ENCODE results near the gene MON1A. TPM values are rescaled to one million over a fixed set of nuclear protein-coding genes. Genes with fewer than 3 reads are reported as not detected.

MON1A gene
- total RNA-seq, 1 donor from 2014 or later: 4.4 TPM

DNA sequence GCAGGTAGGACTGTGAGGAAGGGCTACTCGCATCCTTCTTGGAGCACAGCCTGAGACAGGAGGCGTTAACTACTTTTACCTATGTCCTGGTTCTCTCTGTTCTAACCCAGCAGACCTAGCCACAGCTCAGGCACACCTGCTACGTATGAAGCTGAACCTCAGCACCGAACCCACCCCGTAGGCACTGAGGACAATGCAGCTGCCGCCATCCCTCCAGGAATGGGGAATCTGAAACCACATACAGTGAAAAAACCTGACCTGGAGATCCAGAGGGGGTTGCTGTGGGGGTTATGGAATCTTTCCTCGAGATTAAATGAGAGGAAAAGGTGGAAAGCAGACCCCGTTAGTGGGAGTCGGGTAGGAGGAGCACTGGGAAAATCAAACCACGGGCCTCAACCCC lies 40.3 kb downstream of the MON1A start:
- no peak for DNase-seq

DNA sequence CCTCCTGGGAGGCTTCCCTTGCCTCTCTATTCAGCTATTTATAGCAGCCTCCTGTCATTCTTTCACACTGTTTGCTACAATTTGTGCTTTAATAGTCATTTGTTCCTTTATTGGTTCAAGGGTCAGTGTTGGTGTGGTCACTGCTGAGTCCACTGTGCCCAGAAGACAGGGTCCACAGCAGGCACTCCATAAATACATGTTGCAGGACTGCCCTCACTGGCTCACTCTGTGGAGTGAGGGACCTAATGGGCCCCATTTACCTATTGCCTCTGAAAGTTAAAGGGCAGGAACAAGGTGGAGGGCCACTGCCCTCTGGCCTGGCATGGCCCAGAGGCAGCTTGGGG lies 42.7 kb downstream of the MON1A start:
- no peak for DNase-seq

DNA sequence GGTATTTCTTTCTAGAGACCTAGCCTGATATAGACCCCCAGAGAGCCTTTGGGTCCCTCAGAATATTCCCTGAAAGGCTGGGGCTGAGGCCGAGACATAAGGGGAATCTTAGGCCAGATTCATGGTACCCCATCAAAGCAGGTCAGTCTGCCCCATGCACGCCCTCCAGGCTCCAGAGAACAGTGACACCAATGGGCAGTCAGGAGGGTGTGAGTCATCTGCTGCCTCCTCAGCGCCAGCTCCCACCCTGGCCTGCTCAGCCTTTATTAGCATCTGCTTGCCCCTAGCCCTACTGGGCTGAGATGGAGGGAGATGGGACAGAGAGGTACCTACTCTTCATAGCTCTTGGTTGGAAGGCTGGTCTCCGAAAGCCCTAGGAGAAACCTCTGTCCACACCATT lies 45.6 kb downstream of the MON1A start:
- no peak for DNase-seq

DNA sequence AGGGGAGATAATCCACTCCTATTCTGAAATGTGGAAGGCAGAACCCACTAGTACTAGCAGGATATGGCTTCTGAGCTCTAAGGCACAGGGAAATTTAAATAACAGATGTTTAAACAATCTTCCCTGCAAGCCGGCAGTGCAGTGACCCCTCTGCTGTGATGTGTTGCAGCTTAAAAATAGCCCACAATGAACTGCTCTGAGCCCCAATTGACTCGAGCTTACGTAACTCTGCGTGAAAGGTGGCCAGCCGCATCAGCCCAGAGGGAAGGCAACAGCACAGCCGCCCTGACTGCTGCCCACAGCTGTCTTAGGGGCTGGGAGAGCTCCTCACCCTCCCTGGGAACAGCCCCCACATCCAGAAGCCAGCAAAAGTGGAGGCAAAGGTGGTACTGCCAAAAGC lies 47.4 kb downstream of the MON1A start:
- DNase-seq: peak; percentile 56

DNA sequence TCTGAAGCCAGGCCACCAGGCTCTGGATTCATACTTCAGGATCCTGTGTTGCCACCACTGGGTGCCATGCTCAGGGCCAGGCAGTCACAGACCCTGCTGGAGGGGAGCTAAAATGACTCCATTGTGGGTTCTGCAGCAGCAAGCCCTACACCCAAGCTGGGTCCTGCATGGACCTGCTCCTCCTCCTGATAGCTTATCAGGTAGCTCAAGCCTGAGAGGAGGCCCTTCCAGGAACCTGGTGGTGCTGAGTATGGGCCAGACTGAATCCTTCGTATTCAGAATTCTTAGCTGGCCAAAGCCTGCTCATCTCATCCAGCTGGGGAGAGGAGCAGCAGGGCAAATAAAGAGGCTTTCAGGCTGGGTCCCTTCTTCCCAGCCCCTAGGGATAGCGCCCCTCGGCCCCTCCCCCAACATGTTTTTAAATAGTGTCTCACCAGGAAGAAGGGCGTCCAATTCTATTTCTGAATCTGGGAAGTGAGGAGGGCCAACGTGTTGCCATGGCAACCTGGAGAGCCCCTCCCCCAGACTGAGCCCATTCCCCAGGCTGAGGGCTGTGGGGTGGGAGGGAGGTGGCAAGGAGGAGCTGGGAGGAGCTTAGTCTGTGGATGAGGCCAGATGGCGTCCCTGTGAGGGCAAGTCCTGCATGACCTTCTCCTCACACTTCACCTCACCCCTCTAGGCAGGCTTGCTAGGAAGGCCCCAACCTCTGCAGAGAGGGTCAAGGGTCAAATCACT lies 48.9 kb downstream of the MON1A start:
- DNase-seq: peak; percentile 20

DNA sequence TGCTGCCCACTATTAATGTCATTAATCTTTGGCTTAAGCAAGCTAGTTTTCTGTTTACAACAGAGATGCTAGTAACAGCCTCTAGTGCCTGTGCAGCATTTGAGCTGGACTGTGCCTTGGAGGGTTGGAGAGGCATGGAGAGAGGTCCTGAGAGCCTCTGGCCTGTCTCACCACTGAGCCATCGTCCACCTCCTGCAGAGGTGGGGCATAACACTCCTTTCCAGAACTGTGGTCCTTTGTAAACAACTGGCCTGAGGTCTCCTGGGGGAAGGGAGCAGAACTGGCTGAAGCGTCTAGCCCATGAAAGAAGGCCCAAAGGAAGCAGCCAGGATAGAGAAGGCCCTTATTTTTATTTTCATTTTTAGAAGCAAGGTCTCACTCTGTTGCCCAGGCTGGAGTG lies 49.9 kb downstream of the MON1A start:
- no peak for DNase-seq

DNA sequence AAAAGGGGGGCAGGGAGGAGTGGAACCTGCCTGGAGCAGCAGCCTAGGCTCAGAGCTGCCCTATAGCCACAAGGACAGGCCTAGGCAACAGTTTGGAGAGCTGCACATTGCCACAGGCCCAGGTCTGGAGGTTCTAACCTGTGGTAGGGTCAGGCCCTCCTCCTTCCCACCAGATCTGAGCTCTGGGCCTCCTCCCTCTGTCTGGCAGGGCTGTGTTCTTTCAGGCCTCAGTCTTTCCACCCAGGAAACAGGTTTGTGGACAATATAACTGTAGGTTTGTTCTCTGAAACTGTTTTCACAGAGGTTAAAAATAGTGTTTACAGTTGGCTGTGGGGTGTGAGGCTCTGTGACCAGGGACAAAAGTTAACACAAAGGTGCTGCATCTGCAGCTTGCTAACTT lies 50.9 kb downstream of the MON1A start:
- no peak for DNase-seq

DNA sequence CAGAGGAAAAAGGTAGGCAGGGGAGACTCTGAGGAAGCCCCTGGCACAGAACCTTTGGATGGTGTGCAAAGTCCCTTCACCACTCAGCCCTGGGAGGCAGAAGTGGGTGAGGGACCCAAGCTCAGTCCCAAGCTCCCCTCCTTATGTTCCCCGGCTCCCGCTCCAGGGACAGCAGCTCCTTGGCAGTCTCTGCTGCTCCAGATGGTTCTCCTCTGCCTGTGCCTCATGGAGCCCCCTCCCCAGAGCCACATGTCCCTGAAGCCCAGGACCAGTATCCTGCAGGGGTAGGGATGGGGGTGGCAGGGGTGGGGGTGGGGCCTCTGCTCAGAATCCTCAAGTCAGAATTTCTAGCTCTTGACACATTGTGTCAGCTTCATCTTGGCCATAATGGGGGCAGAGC lies 51.9 kb downstream of the MON1A start:
- DNase-seq: no peak

DNA sequence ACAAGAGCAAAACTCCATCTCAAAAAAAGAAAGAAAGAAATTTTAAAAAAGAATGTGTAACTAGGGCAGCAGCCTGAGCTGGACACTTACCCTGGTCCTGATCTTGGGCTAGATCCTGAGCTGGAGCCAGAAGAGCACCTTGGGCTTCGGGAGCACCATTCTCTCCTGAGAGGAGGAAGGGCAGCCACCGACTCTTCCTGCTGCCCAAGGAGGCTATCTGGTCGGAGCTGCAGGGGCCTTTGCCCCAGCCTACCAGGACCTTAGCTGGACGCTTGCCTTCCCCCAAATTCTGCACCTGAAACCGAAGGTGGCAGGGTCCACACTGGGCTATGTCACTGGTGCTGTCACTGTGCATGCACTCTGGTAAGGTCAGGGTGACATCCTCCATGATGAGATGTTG lies 53.0 kb downstream of the MON1A start:
- no peak for DNase-seq

DNA sequence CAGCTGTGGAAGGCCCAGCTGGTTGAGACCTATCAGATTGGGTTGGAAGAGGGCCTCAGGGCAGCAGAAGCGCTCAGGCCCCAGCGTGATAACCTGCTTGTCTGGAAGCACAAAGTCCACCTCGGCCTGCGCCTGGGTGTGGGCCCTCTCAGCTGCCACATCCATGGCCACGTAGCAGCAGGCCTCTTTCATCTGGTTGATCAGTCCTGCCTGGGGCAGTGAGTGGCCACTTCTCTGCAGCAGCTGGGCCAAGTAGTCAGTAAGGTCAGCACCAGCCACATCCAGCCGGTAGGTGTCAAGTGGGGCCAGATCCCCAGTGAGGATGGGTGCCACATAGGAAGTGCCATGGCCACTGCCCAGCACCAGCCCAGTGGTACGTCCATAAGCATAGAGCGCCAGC lies 56.0 kb downstream of the MON1A start:
- DNase-seq: no peak

DNA sequence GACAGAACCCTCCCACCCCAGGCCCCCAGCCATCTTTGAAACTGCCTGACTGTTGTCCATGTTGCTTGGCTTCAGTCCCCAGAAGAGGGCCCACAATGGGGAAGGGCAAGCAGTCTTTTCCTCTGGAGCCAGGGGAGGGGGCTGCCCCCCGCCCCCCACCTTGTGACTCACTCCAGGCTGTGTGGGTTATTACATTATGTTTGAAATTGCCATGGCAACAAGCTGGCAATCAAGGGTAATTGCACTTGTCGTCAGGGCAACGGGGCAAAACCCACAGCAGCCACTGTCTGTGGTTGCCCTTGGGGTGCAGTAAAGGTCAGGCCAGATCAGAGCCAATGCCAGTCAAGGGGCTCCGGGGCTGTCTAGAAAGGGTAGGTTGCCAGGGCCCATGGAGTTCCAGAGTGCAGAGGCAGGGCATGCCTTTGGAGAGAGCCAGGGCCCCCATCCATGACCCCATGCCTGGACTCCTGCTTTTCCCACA lies 56.8 kb downstream of the MON1A start:
- peak; percentile 12 for DNase-seq

DNA sequence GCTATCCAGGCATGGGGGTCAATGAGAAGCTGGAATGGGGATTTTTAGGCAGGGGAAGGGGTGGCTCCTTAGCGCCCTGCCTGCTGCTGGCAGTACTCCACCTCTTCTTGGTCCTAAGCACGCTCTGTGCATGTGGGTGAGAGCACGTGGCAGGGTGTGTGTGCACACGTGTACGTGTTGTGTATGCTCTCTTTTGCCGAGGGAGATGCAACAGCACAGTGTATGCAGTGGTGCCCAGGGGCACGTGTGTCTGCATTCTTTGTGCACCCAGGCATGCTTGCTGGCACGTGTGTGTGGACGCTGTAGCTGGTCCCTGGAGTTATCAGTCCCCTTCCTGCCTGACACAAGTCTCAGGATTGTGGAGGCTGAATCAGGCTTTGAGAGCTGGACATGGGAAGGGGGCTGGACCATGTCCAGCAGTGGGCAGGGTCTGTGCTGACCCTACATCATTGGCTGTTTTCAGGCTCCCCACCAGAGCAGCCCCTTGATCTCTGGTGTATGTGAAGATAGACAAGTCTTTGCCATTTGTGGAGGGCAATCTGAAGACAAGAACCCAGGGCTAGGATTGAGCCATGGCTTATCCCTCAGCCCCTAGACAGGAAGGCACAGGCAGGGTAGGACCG lies 58.0 kb downstream of the MON1A start:
- no peak for DNase-seq

DNA sequence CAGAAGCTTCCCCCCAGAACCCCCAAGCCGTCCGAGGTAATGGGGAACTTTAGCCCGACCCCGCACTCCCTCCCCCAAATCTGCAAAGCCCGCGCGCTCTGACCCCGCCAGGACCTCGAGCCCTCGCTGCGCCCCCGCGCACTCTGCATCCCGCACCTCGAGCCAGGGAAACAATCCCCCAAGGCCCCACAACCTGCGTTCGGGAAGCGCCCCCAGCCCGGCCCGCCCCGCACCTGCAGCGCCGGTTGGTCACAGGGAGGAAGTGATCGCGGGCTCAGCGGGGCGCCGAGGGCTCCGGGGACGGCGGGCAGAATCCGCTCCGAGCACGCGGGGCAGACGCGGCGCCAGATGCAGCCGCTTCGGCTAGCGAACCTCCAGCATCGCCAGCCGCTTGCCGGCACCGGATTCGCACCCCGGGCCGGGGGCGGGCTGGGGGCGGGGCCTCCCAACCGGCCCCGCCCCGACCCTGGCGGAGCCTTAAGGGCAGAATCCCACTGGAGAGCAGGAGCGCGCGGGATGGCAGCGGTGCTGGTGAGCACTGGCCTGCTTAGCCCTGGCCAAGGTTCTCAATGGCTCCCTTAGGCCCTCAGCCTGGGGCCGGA lies 60.0 kb downstream of the MON1A start, which contains the start of gene CAMKV:
TSS of gene CAMKV (minus strand) at position 382 of the 602 bp plus-strand sequence. CDS start 7,518 bp downstream, outside the sequence.
- peak; percentile 7 for DNase-seq

DNA sequence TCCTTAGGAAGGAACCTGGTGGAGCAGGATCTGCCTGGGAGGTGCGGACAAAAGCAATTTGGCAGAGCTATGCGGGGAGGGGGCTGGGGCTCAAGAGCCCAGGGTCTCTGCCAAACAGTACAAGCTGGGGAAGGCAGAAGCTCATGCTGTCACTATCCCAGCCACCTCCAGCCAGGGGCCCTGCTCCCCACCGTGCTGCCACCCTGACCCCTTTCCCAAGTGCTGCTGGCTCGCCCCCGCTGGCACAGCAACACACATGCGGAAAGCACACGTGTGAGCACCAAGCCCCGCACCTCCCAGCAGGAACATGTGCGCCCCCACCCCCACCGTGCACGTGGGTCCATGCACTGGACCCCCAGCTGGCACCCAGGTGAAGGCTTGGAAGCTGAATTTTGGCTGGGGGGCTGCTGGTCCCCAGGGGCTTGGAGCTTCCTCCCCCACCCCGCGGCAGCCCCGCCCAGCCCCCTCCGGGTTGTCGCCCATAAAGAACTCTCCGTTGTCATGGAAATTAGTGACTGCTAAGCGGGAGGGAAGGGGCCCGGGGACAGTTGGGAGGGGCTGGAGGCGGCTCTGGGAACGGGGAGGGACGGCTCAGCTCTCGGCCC lies 60.6 kb downstream of the MON1A start:
- DNase-seq: no peak

DNA sequence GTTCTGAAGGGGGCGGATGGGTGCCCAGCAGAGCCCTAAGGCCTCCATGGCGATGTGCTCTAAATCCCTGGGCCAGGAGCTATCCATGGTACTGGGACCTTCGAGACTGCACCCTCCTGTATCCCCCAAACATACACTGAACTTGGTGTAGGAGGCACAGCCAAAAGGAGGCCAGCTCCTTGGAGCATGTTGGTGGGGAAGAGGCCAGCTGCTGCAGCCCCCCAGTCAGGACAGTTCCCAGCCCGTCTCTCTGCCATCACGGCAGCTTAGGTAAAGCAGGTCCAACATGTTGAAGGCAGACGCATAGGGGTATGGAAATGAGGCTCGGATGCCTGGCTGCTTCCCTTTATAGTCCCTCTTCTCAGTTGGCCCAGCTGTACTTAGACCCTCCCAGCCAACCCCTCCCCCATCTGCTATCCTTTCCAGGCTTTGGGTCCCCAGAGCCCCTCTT lies 61.7 kb downstream of the MON1A start:
- DNase-seq: peak; percentile 58

DNA sequence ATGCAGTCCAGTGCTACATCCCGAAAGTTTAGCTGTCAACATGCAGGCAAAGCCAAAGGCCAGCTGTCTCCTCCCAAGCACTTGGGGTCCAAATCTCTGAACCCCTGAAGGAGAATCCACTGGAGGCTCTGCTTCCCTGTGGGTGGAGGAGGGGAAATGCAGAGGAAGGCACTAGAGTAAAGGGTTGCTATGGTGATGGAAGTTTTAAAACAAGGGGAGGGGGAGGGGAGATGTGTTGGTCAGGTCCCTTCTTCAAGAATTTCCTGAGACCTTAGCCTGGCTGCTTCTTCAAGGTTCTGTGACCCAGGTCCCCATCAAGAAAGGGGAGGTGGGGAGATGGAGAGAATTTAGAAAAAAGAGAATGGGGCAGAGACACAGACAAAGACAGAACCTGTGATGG lies 62.2 kb downstream of the MON1A start:
- DNase-seq: no peak

DNA sequence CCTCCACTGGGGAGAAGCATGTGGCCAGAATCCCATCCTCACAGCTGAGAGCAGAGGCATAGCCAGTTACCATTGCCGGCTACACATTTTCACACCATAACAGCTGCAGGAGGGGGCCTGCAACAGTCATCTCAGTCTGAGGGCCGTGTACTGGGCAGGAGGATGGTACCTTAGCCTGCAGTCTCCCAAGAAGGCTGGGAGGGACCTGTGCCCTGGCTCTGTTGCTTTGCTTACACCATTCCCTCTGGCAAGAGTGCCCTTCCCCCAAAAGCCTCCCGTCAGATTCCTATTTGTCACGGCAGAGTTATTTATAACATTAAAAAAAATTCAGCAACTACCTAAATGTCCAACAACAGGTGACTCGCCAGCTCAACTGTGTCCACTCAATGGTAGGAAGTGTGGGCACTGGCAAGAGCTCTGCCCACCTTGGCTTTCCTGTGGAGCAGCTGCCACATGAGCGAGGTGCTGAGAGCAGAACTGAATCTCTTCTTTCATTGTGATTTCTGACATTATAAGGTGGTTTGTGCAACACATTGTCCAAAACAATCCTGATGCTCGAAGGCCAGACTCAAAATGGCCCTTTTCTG lies 64.3 kb downstream of the MON1A start:
- no peak for DNase-seq

DNA sequence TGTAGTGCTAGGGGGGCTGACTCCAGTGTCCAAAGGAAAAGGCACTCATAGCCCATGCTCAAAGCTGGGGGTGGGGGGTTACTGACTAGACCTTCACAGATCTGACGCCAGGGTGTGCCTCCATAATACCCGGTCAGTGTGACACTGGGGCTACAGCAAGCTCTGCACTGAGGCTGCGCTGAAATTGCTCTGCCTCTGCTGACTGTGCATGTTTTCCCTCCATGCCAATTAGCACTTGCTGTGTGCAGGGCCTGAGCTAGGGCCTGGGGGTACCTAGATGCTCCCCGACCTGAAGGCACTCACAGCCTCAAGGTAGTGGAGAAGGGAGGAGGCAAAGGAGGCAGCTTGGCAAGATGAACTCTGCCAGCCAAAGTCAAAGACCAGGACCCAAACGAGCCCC lies 65.1 kb downstream of the MON1A start:
- DNase-seq: no peak

DNA sequence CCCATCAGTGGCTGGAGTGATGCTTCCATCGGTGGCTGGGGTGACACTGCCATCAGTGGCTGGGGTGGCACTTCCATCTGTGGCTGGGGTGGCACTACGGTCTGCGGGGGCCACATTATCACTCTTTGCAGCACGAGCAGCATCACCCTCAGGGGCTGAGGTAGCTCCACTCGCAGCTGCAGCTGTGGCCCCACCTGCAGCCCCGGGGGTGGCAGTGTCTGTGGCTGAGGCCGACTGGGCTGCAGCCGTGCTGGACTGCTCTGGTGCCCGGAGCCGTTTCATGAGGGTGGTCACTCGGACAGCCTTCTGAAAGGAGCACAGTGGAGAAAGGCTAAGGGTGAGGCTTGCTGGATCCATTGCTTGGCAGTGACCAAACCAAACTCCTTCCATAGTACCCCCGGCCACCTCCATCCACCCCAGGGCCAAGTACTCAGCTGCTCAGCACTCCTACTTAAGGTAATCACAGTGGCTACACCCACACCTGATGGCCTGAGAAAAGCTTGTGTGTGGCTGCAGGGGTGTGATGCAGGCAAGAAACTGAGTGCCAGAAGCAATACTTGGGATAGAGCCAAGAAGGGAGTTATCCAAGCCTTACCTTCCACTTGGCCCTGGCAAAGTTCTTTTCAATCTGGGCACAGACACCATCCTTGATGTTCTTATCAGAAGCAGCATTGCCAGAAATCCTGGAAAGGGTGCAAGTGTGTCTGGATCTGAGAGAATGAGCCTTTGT lies 69.9 kb downstream of the MON1A start:
- no peak for DNase-seq
